GM23338 (cell line): ENCODE measurements around the gene SCUBE2. TPM values are rescaled to one million over a fixed set of nuclear protein-coding genes. Genes with fewer than 3 reads are reported as not detected.

Experiments
- ATAC-seq: fragments of 200-7000 bp; cut with Tn5 transposase; 3 replicates; pipeline ENCODE4 v1.9.1; 2020
- DNase-seq: peaks from one replicate; pipeline ENCODE4 v3.0.0-alpha.2; 2015; ENCODE audit warnings: low spot score
- H2AFZ ChIP-seq: fragments of 200-600 bp; sonication (generic); 2 replicates; pipeline ENCODE4 v1.8.0; 2016; ENCODE audit warnings: antibody characterized with exemption, mild to moderate bottlenecking, moderate library complexity
- H3F3A ChIP-seq: fragments of 200-600 bp; sonication (generic); replicated peaks from 2 replicates; pipeline ENCODE4 v1.8.0; 2017; ENCODE audit warnings: antibody characterized with exemption, mixed run types, low read depth
- H3K27ac ChIP-seq: fragments of 200-600 bp; sonication (generic); 2 replicates; pipeline ENCODE4 v1.6.1; 2016; ENCODE audit warnings: low read depth
- H3K27me3 ChIP-seq: fragments of 200-600 bp; sonication (generic); 2 replicates; pipeline ENCODE4 v1.8.0; 2016; ENCODE audit warnings: mild to moderate bottlenecking, mixed run types, moderate library complexity; ENCODE audit not compliant: insufficient read depth
- H3K36me3 ChIP-seq: fragments of 200-600 bp; sonication (generic); 2 replicates; pipeline ENCODE4 v1.8.0; 2016; ENCODE audit warnings: mild to moderate bottlenecking; ENCODE audit not compliant: insufficient read depth
- H3K4me1 ChIP-seq: fragments of 200-600 bp; sonication (generic); 2 replicates; pipeline ENCODE4 v1.8.0; 2016; ENCODE audit warnings: mild to moderate bottlenecking, moderate library complexity; ENCODE audit not compliant: insufficient read depth
- H3K4me2 ChIP-seq: fragments of 200-600 bp; sonication (generic); 2 replicates; pipeline ENCODE4 v1.7.1; 2017; ENCODE audit warnings: mixed run types
- H3K4me3 ChIP-seq: fragments of 200-600 bp; sonication (generic); 2 replicates; pipeline ENCODE4 v1.6.1; 2016; ENCODE audit warnings: mixed run types
- H3K79me2 ChIP-seq: fragments of 200-600 bp; sonication (generic); replicated peaks from 2 replicates; pipeline ENCODE4 v1.8.0; 2017; ENCODE audit warnings: mild to moderate bottlenecking; ENCODE audit not compliant: insufficient read depth
- H3K9me2 ChIP-seq: fragments of 200-600 bp; sonication (generic); 2 replicates; pipeline ENCODE4 v1.8.0; 2017; ENCODE audit not compliant: insufficient read depth
- H4K20me1 ChIP-seq: fragments of 200-600 bp; sonication (generic); replicated peaks from 2 replicates; pipeline ENCODE4 v1.8.0; 2017; ENCODE audit warnings: mild to moderate bottlenecking; ENCODE audit not compliant: insufficient read depth
- H3K27ac Mint-ChIP-seq: 2 replicates; pipeline ENCODE4 v1.8.0; 2020; ENCODE audit warnings: inconsistent platforms, mild to moderate bottlenecking, moderate library complexity, mixed read lengths
- H3K27me3 Mint-ChIP-seq: 3 replicates; pipeline ENCODE4 v1.8.0; 2022; ENCODE audit warnings: low read depth, mild to moderate bottlenecking, moderate library complexity, mixed read lengths, inconsistent platforms; ENCODE audit not compliant: insufficient read depth, poor library complexity
- H3K36me3 Mint-ChIP-seq: 3 replicates; pipeline ENCODE4 v1.8.0; 2021; ENCODE audit warnings: low read depth, mild to moderate bottlenecking, inconsistent platforms, moderate library complexity, mixed read lengths
- H3K4me1 Mint-ChIP-seq: 3 replicates; pipeline ENCODE4 v1.8.0; 2020; ENCODE audit warnings: mild to moderate bottlenecking, inconsistent platforms, mixed read lengths
- H3K4me3 Mint-ChIP-seq: 3 replicates; pipeline ENCODE4 v1.8.0; 2021; ENCODE audit warnings: moderate library complexity, mild to moderate bottlenecking, inconsistent platforms, mixed read lengths
- H3K9me3 Mint-ChIP-seq: 3 replicates; pipeline ENCODE4 v1.8.0; 2020; ENCODE audit warnings: moderate library complexity, mild to moderate bottlenecking, inconsistent platforms, mixed read lengths
- CTCF ChIP-seq, 2 experiments: fragments of 200-600 bp in 1 of 2; sonication (generic) in 1 of 2; conservative IDR thresholded peaks; 2 replicates each; pipeline versions ENCODE4 v1.5.1 to v1.6.1; 2016 to 2017; ENCODE audit warnings: antibody characterized with exemption in 2 of 2, low read depth in 2 of 2, mild to moderate bottlenecking in 2 of 2, moderate library complexity in 1 of 2
- ETS1 ChIP-seq: IDR thresholded peaks from 2 replicates; pipeline ENCODE4 v1.6.1; 2016; ENCODE audit warnings: antibody characterized with exemption
- EZH2 ChIP-seq: fragments of 200-600 bp; sonication (generic); IDR thresholded peaks from one replicate; pipeline ENCODE4 v1.8.0; 2017; ENCODE audit warnings: antibody characterized with exemption, mild to moderate bottlenecking, low read depth; ENCODE audit not compliant: unreplicated experiment
- NANOG ChIP-seq: IDR thresholded peaks from 2 replicates; pipeline ENCODE4 v1.6.1; 2016; ENCODE audit warnings: antibody characterized with exemption, borderline replicate concordance
- POLR2AphosphoS5 ChIP-seq: IDR thresholded peaks from 2 replicates; pipeline ENCODE4 v1.6.1; 2016; ENCODE audit warnings: antibody characterized with exemption, low read depth
- STAT1 ChIP-seq: IDR thresholded peaks from one replicate; pipeline ENCODE4 v1.6.1; 2016; ENCODE audit warnings: antibody characterized with exemption; ENCODE audit not compliant: unreplicated experiment
- ZNF331 ChIP-seq: fragments of 250-450 bp; sonication (Bioruptor Pico); IDR thresholded peaks from 2 replicates; pipeline ENCODE4 v1.5.0; 2020; ENCODE audit warnings: low read depth, mild to moderate bottlenecking, moderate library complexity
- polyA plus RNA-seq: library from polyadenylated mRNA; unstranded; fragments of >200 nt; fragmentation: Nextera tagmentation; extraction: Ambion mirVana; gene quantifications from 2 replicates; pipeline ENCODE4 v1.2.1, GENCODE V29; 2016
- total RNA-seq: library from RNA; depleted of rRNA; stranded (reverse); fragments of >200 nt; shearing (Covaris generic); gene quantifications from 2 replicates; pipeline ENCODE4 v1.2.3, GENCODE V29; 2014
- TF ChIP-seq, protein P1 (sequence below): IDR thresholded peaks from one replicate; pipeline ENCODE4 v1.6.1; 2018; ENCODE audit warnings: antibody characterized with exemption; ENCODE audit not compliant: unreplicated experiment

Gene SCUBE2
- total and polyA plus RNA-seq, 2 experiments from 2014 or later: 0.47 to 0.63 TPM

DNA sequence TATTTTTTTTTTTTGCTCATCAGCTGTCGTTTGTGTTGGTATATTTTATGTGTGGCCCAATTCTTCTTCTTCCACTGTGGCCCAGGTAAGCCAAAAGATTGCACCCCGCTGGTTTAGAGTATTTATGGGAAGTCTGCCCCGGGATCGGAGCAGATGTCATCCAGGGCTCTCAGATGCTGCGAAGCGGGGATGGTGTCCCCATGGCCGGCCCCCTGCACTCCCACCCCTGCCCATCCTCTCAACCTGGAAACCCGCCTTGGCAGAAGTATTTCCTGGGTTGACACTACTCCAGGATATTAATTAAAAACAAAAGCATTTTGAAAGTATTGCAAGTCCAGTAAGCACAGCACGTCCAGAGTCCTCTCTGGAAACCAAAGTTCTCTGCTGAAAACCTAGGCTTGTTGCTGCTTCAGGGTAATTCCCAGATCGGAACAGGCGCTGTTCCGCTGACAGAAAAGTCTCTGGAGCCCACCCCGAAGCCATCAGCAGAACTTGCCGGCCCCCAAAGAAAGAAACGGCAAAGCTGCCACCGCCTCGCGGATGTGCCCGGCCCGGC is 833 bp downstream of the SCUBE2 start:
- Histone ChIP-seq H3F3A (0 out of 2 replicates have a peak, but pooled peaks cover 5% of the 10 kb centered on the region), H2AFZ (peak overlapping the region; percentile 93), H3K79me2 (no peaks in the 10 kb centered on the region), H3K27me3 (peaks cover 40% of the 10 kb centered on the region), H3K36me3 (no peaks in the 10 kb centered on the region), H3K4me1 (peaks cover 7% of the 10 kb centered on the region; the same call in 1 of the 2 replicates), H3K27ac (no peak overlapping the region), H3K9me2 (no peaks in the 10 kb centered on the region), H3K4me2 (peak overlapping the region; percentile 82), H4K20me1 (no peaks in the 10 kb centered on the region), H3K4me3 (peak overlapping the region; percentile 63)
- Mint-ChIP-seq H3K4me1 (peaks cover 20% of the 10 kb centered on the region), H3K36me3 (no peaks in the 10 kb centered on the region; the same call in 2 of the 3 replicates), H3K9me3 (no peaks in the 10 kb centered on the region), H3K4me3 (peak overlapping the region; percentile 72), H3K27me3 (peaks cover 37% of the 10 kb centered on the region), H3K27ac (no peak overlapping the region)
- ATAC-seq: peak; percentile 18
- no peak for TF ChIP-seq POLR2AphosphoS5
- peak; percentile 60 for TF ChIP-seq EZH2
- peak; percentile 21 for DNase-seq

- Mint-ChIP-seq H3K27me3 (peaks cover 37% of the 10 kb centered on the region), H3K27ac (no peak overlapping the region), H3K36me3 (no peaks in the 10 kb centered on the region; the same call in 2 of the 3 replicates), H3K4me3 (no peak overlapping the region; the same call in 2 of the 3 replicates), H3K9me3 (no peaks in the 10 kb centered on the region), H3K4me1 (peaks cover 20% of the 10 kb centered on the region)
- Histone ChIP-seq H2AFZ (no peak overlapping the region), H3K4me2 (no peak overlapping the region), H3K27me3 (peaks cover 40% of the 10 kb centered on the region), H3K4me3 (no peak overlapping the region), H4K20me1 (no peaks in the 10 kb centered on the region), H3K36me3 (no peaks in the 10 kb centered on the region), H3K4me1 (peaks cover 7% of the 10 kb centered on the region; the same call in 1 of the 2 replicates), H3K79me2 (no peaks in the 10 kb centered on the region), H3K27ac (no peak overlapping the region), H3K9me2 (no peaks in the 10 kb centered on the region), H3F3A (0 out of 2 replicates have a peak, but pooled peaks cover 5% of the 10 kb centered on the region)
- ATAC-seq (no peak), DNase-seq (no peak)
- no peak for TF ChIP-seq STAT1
Measured at GRCh38 chr11:9089636-9090035, 1.8 kb downstream of the SCUBE2 start.

- Mint-ChIP-seq H3K4me3 (no peak overlapping the region; the same call in 2 of the 3 replicates), H3K4me1 (peaks cover 20% of the 10 kb centered on the region), H3K27ac (no peak overlapping the region), H3K27me3 (peaks cover 37% of the 10 kb centered on the region), H3K9me3 (no peaks in the 10 kb centered on the region), H3K36me3 (no peaks in the 10 kb centered on the region; the same call in 2 of the 3 replicates)
- Histone ChIP-seq H3K36me3 (no peaks in the 10 kb centered on the region), H3K4me3 (no peak overlapping the region), H2AFZ (no peak overlapping the region), H3F3A (0 out of 2 replicates have a peak, but pooled peaks cover 5% of the 10 kb centered on the region), H3K27ac (no peak overlapping the region), H3K9me2 (no peaks in the 10 kb centered on the region), H3K79me2 (no peaks in the 10 kb centered on the region), H3K27me3 (peaks cover 40% of the 10 kb centered on the region), H3K4me1 (peaks cover 7% of the 10 kb centered on the region; the same call in 1 of the 2 replicates), H3K4me2 (no peak overlapping the region), H4K20me1 (no peaks in the 10 kb centered on the region)
- ATAC-seq (no peak), DNase-seq (no peak)
- TF ChIP-seq EZH2 (no peak), ETS1 (no peak), NANOG (no peak), CTCF (conservative IDR thresholded peaks at IDR 0.05; ENCODE audit: low read depth in 2 of 2) (no peak), ZNF331 (no peak)
- TF ChIP-seq, protein P1, sequence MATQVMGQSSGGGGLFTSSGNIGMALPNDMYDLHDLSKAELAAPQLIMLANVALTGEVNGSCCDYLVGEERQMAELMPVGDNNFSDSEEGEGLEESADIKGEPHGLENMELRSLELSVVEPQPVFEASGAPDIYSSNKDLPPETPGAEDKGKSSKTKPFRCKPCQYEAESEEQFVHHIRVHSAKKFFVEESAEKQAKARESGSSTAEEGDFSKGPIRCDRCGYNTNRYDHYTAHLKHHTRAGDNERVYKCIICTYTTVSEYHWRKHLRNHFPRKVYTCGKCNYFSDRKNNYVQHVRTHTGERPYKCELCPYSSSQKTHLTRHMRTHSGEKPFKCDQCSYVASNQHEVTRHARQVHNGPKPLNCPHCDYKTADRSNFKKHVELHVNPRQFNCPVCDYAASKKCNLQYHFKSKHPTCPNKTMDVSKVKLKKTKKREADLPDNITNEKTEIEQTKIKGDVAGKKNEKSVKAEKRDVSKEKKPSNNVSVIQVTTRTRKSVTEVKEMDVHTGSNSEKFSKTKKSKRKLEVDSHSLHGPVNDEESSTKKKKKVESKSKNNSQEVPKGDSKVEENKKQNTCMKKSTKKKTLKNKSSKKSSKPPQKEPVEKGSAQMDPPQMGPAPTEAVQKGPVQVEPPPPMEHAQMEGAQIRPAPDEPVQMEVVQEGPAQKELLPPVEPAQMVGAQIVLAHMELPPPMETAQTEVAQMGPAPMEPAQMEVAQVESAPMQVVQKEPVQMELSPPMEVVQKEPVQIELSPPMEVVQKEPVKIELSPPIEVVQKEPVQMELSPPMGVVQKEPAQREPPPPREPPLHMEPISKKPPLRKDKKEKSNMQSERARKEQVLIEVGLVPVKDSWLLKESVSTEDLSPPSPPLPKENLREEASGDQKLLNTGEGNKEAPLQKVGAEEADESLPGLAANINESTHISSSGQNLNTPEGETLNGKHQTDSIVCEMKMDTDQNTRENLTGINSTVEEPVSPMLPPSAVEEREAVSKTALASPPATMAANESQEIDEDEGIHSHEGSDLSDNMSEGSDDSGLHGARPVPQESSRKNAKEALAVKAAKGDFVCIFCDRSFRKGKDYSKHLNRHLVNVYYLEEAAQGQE: no peak
Measured at GRCh38 chr11:9089061-9089460, 2.3 kb downstream of the SCUBE2 start.
